GM12875 (cell line): Measurements from ENCODE around the gene PRDM9.
"Not testable (repeated sequence)": the region's sequence is repeated elsewhere in the genome, so short reads cannot be mapped to it uniquely, and the experiment has no call there.

Source experiments
- H3K4me3 ChIP-seq: one replicate; pipeline ENCODE4 v1.5.1; 2011; ENCODE audit warnings: low read depth, low read length, control low read depth
- CTCF ChIP-seq: IDR thresholded peaks from 2 replicates; pipeline ENCODE4 v1.5.1; 2011; ENCODE audit warnings: low read depth, mild to moderate bottlenecking, control low read depth, inconsistent platforms, low read length, moderate library complexity, borderline replicate concordance; ENCODE audit not compliant: insufficient read depth

PRDM9 gene

GRCh38 chr5:23496576-23496975 is 10.8 kb upstream of the PRDM9 start:
- no peak for TF ChIP-seq CTCF
- no peak overlapping the region for H3K4me3 ChIP-seq

DNA sequence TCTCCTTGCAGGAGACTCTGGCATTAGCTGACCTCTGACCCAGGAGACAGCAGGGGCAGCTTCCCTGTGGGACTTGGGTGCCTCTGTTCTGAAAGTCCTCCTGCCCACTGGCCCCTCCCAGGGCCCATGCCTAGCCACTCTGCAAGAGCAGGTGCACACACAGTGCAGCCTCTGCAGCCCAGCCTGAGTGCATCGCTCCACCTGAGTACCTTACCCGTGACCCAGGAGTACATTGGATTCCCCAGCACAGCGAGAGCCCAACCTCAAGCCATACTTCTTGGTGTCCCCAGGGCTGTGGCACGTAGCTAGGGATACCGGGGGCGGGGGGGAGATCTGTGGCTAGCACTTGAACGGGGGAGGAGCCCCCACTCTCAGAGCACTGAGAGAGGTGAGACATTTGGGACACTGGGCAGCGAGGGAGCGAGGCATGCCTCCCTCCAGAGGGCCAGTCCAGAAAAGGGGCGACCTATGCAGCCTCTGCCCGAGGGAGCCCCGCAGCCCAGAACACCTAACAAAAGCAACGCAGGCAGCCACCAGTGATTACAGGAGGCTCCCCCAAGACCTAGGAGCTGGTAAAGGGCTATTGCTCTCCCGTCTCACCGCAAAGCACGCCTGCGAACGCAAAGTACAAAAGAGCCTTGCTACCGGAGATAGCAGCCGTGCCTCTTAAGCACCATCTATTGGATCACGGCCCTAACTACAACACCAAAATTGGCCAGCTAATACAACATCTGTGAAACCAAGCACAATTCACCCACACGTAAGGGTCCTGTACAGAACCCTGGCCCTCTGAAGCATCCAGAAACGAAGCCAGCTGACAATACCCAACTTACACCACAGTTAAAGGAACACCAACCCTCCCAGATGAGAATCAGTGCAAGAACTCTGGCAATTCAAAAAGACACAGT is 826 bp upstream of the PRDM9 start:
- no peak overlapping the region for H3K4me3 ChIP-seq
- no peak for TF ChIP-seq CTCF

DNA sequence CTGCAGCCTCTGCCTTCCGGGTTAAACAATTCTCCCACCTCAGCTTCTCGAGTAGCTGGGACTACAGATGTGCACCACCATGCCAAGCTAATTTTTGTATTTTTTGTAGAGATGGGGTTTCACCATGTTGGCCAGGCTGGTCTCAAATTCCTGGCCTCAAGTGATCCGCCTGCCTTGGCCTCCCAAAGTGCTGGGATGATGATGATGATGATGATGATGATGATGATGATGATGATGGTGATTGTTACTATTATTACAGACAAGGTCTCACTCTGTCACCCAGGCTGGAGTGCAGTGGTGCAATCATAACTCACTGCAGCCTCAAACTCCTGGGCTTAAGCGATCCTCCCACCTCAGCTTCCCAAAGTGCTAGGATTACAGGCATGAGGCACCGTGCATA is 3.0 kb downstream of the PRDM9 start:
- not testable (repeated sequence) for H3K4me3 ChIP-seq

DNA sequence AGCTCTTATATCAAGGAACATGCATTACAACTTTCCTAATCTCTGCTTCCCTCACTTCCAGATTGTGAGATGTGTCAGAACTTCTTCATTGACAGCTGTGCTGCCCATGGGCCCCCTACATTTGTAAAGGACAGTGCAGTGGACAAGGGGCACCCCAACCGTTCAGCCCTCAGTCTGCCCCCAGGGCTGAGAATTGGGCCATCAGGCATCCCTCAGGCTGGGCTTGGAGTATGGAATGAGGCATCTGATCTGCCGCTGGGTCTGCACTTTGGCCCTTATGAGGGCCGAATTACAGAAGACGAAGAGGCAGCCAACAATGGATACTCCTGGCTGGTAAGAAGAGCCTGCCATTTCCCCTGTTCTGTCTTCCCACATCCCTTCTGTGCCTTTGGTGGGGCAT is 15.1 kb downstream of the PRDM9 start:
- no peak for TF ChIP-seq CTCF
- H3K4me3 ChIP-seq: no peak overlapping the region

DNA sequence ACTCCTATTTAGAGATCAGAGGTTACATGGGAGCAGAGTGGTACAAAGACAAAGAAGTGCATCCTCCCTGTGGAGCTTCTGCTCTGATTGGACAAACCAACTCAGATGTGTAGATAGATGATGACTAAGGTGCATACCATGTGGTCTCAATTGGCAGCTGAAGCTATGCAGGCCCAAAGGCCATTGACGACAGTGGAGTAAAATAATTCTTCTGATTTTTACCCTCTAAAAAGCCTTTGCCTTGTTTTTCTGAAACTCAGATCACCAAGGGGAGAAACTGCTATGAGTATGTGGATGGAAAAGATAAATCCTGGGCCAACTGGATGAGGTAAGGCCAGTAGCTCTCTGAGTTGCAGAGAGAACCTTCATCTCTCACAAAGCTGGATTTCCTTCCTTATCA is 15.6 kb downstream of the PRDM9 start:
- no peak for TF ChIP-seq CTCF
- no peak overlapping the region for H3K4me3 ChIP-seq

DNA sequence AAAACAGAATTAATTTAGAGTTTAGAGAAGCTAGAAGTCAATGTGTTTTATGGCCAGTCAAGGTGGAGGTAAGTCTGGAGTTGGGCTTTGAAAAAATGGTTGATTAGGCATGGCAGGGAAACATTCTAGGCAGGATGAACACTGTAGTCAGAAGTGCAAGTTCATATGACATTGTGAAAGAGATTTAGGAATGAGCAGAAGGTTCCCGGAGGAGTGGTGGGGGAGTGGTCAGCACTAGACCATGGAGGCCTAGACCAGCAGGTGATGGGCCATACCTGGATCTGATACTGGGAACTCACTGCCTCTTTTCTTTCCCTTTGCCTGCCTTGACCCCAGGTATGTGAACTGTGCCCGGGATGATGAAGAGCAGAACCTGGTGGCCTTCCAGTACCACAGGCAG is 16.6 kb downstream of the PRDM9 start:
- no peak overlapping the region for H3K4me3 ChIP-seq
- TF ChIP-seq CTCF: no peak

DNA sequence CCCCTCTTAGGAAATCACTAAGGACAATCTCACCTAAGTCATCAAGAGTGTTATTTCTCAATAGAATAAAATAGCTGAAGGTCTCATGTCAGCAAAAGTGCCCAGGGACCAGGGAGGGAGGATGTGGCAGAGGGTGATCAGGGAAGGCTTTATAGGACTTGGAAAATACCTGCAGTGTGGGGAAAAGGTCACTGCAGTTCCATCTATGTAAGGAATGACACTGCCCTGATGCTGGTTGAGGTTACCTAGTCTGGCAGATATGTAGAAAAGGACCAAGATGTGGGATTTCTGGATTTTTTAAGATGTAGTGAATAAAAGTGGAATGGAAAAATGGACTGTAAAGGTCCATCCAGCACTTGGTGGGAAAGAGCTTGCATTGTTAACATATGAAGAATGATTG is 18.3 kb downstream of the PRDM9 start:
- no peak overlapping the region for H3K4me3 ChIP-seq
- TF ChIP-seq CTCF: no peak

- not testable (repeated sequence) for H3K4me3 ChIP-seq
Measured at GRCh38 chr5:23526616-23527015, 19.2 kb downstream of the PRDM9 start.

DNA sequence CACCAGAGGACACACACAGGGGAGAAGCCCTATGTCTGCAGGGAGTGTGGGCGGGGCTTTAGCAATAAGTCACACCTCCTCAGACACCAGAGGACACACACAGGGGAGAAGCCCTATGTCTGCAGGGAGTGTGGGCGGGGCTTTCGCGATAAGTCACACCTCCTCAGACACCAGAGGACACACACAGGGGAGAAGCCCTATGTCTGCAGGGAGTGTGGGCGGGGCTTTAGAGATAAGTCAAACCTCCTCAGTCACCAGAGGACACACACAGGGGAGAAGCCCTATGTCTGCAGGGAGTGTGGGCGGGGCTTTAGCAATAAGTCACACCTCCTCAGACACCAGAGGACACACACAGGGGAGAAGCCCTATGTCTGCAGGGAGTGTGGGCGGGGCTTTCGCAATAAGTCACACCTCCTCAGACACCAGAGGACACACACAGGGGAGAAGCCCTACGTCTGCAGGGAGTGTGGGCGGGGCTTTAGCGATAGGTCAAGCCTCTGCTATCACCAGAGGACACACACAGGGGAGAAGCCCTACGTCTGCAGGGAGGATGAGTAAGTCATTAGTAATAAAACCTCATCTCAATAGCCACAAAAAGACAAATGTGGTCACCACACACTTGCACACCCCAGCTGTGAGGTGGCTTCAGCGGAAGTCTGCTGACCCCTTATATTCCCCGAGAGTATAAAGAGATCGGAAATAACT is 20.0 kb downstream of the PRDM9 start:
- H3K4me3 ChIP-seq: not testable (repeated sequence)
